NCI-H226 (cell line): ENCODE results near the gene PRSS53.
"Not testable (repeated sequence)": the region's sequence is repeated elsewhere in the genome, so short reads cannot be mapped to it uniquely, and the experiment has no call there.

Experiments
- DNase-seq: peaks from one replicate; pipeline ENCODE4 v3.0.0-alpha.2; 2015

The PRSS53 gene

DNA sequence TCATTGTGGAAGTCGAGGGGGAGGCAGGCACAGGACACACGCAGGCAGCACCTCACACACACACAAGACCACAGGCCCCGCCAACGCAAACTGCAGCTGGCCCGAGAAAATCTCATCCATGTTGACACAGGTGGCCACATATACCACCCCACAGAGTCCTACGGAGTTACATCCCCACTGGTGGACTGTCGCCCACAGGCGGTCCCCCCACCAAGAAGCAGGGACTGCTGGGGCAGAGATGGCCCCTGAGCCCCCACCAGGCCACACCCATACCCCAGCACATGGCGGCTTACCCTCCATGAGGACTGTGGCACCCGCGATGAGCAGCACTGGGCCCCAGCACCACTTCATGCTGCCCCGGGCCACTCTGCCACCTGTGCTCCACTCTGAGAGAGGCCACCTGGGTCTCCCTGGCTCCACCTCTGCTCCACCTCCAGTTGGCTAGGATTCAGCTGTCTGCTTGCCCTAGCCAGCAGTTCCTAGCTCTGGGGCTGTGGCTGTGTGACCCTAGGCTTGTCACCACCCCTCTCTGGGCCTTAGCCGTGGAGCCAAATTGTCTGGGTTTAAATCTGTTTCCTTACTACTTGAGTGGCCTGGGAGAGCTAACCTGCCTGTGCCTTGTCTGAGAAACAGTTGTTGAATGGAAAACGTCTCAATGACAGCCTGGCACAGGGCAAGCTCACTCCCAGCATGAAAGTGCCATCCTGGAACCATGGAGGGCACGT is at the start of gene PRSS53:
TSS of gene PRSS53 (minus strand) at position 485 of the 725 bp plus-strand sequence. CDS start at position 351, 134 bp downstream.
- no peak for DNase-seq

DNA sequence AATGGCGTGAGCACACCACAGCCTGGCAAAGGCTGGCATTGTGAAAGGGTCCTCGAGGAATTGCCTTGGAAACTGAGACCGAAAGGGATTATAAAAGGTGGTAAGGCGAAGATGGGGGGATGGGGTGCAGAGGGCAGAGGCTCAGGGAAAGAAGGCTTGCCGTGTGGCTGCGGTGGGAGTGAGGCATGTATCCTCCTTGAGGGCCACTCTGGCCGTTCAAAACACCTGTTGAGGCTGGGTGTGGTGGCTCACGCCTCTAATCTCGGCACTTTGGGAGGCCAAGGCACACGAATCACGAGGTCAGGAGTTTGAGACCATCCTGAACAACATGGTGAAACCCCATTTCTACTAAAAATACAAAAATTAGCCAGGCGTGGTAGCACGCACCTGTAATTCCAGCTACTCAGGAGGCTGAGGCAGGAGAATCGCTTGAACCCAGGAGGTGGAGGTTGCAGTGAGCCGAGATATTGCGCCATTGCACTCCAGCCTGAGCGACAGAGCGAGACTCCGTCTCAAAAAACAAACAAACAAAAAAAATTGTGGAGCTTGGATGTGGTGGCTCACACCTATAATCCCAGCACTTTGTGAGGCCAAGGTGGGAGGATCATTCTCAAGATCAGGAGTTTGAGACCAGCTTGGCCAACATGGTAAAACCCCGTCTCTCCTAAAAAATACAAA is 48.2 kb upstream of the PRSS53 start:
- not testable (repeated sequence) for DNase-seq

DNA sequence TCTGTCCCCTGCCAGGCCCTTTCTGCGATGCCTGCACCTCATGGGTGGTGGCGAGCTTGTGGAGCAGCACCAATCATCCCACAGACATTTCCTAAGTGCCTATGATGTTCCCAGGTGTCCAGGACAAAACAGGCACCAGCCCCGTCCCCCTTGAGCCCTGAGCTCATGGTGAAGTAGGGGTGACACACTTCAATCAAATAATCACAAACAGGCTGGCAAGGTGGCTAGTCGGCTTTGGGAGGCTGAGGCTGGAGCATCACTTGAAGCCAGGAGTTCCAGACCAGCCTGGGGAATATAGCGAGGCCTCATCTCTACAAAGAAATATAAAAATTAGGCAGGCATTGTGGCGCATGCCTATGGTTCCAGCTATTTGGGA is 47.5 kb upstream of the PRSS53 start:
- DNase-seq: no peak

DNA sequence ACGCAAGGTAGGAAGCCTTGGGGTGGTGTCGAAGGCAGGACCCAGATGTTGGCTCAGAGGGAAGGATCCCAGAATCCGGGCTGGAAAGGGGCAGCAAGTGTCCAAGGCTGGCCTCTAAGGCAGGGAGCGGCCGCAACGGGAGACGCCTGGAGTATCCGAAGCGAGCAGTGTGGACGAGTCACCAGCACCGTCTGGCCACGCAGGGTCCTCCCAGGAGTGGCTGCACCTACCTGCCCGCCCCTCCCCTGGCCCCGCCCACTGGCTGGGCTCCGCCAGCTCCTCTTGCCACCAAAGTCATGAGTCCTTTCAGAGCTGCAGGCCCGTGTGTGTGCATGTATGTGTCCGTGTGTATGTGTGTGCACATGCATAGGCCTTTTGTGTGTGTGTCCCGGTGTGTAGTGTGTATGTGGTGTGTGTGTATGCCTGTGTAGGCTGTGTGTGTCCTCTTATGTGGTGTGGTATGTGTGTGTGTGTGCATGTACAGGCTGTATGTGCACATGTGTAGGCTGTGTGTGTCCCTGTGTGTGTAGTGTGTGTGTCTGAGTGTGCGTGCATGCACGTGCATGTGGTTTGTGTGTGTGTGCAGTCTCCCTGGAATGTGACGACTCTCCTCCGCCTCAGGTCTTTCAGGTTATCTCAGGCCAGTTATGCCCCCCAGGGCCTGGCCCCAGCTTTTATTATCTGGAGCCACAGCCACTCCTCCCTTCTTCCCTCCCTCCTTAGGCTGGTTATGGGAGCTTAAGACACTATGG is 47.0 kb upstream of the PRSS53 start, which contains the start of gene PRSS8:
TSS of gene PRSS8 (minus strand) at position 193 of the 752 bp plus-strand sequence. CDS start 229 bp downstream, outside the sequence.
- DNase-seq: peak; percentile 48

DNA sequence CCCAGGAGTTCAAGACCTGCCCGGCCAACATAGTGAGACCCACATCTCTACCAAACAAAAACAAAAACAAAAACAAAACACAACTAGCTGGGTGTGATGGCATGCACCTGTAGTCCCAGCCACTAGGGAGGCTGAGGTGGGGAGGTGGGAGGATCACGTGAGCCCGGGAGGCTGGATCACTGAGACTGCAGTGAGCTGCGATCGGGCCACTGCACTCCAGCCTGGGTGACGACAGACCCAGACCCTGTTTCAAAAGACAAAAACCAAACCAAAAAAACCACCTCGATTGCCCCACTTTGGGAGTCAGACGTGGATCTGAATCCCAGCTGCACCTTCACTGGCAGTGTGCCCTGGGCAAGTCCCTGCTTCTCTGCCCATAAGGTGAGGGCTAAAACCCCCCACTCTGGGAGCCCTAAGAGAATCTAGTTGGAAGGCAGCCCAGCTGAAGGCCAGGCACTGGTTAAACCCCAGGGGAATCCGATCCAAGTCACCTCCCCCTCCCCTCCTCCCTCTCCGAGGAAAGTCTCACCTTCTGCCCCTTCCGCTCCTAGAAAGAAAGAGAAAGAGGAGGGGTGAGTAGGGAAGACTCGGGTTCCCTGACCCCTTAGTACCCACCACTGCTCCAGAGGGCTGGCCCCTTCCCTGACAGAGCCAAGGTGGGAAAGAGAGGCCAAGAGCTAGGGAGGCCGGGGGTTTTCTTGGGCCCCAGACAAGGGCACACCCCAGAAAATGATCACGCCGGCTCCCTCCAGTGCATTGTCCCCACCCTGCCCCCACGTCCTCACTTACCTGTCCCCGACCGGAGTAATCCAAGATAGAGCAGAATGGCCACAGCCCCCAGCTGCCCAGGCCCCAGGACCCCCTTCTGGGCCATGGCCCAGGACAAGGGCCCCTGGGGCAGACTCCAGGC is 46.1 kb upstream of the PRSS53 start:
- no peak for DNase-seq

DNA sequence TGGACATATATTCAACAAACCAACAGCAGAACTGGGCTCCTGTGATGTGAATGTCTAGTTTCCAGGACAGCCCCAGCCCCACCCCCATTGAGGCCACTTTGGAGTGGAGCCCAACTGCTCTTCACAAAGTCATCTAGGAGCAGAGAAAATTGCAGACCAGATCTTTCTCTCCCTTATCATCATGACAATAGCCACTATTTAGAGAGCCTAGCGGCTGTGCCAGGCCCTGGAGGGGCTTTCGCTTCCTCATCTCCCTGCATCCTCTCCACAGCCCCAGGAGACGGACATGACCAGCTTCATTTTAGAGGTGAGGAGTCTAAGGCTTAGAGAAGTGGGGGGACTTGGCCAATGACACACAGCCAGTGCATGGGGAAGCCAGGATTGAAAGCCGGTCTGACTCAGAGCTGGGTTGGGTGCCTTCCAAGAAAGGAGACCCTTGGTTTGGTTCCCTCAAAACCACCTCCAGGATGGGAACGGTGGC is 45.4 kb upstream of the PRSS53 start:
- DNase-seq: no peak

DNA sequence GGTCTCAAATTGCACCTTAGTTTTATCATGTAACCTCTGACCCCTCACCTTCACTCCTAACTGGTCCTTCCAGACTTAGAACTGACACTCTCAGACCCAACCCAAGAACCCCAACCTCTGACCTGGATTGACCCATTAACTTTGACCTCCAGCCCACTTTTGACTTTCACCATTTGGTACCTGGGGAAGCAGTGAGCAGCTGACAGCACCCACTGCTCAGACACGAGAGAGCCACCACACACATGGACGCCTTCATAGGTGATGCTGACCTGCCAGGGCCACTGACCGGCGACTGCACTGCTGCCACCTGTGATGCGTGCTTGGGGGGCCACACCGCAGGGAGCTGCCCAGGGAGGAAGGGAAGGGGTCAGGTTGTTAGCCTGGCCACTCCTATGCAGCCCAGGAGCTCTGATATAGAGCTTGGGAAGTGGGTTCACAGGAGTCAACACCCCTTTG is 44.3 kb upstream of the PRSS53 start:
- no peak for DNase-seq

DNA sequence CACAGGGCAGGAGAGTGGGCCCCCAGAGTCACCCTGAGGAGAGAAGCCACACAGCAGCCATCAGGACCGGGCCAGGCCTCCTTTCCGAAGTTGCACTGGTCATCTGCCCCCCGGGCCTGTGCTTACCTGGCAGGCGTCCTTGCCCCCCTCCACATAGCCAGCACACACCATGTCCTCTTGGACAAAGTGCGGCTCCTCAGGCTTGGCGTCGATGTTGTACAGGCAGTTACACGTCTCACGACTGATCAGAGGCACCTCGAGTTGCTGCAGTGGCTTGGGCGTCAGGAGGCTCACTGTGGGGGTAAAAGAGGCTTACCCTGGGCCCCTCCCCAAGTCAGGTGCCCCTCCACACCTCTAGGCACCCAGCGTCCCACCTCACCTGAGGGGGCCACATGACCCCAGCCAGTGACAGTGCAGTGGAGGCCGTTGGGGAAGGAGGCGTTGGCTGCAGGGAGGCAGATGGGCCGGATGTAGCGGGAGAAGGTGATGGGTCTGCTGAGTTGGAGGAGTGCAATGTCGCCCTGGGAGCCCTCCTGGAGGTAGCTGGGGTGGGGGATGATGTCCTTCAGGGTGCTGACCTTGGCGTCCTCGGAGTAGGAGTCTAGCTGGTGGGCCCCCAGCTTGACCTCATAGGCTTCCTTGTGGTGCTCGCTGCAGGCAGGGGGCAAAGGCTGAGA is 43.7 kb upstream of the PRSS53 start:
- DNase-seq: no peak

DNA sequence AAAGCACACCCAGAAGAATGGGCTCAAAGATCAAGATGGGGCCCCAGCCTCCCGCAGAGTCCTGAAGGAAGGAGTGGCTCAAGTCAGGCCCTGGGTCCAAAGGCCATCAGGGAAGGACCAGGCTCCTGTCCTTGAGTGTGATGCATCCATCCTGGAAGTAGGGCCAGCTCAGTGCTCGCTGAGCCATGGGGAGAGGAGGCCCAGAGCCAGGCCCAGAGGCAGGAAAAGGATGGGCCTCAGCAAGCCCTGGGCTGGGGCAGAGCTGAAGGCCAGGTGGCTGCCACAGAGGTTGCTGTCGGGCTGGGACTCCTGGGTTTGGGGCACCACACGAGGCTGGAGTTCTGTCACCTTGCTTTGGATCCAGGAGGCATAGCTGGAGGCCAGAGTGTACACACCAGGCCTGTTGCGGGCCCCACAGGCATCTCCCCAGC is 43.1 kb upstream of the PRSS53 start:
- no peak for DNase-seq

DNA sequence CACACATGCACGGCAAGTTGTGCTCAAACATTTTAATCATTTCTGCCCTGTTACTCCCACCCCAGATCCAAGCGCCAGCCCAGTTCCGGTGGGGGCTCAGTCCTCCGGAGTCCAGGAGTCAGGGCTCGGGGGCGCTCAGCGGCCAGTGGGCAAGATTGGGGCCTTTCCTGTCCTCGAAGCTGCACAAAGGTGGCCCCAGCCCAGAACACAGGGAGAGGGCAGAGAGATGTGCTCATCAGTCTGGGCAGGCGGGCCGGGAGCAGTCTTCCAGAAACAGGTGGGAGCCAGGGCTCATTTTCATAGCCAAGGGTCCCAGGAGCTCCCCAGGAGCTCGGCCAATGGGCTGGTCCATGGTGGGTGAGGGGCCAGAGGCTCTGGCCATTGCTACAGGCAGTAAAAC is 42.7 kb upstream of the PRSS53 start:
- DNase-seq: no peak

DNA sequence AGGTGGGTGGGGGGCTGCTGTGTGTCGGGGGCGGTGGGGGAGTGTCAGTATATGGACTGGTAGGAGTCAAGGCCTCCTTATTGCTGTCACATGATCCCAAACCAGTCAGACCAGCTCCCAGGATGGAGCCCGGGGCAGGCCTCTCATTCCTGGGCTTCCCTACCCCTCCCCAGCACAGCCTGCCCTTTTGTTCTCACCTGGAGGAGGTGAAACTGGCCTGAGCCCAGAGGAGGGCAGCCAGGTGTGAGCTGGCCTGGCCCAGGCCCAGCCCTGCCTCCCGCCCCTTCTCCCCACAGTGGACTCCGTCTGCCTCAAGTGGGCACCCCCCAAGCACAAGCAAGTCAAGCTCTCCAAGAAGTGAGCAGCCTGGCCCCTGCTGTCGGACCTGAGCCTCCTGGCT is 42.2 kb upstream of the PRSS53 start:
- no peak for DNase-seq

DNA sequence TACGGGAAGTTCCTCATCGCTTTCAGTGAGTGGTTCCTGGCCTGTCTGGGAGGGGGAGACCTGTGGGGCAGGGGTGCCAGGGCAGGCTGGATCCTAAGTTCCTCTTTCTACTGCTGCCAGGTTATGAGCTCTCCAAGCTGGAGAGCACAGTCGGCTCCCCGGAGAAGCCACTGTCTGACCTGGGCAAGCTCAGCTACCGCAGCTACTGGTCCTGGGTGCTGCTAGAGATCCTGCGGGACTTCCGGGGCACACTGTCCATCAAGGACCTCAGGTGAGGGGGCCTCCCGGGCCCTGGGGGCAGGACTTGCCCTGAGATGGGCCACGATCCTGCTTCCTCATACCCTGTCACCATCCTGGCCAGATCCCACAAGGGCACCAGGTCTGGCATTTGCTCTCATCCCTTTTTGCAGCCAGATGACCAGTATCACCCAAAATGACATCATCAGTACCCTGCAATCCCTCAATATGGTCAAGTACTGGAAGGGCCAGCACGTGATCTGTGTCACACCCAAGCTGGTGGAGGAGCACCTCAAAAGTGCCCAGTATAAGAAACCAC is 41.7 kb upstream of the PRSS53 start:
- DNase-seq: no peak

DNA sequence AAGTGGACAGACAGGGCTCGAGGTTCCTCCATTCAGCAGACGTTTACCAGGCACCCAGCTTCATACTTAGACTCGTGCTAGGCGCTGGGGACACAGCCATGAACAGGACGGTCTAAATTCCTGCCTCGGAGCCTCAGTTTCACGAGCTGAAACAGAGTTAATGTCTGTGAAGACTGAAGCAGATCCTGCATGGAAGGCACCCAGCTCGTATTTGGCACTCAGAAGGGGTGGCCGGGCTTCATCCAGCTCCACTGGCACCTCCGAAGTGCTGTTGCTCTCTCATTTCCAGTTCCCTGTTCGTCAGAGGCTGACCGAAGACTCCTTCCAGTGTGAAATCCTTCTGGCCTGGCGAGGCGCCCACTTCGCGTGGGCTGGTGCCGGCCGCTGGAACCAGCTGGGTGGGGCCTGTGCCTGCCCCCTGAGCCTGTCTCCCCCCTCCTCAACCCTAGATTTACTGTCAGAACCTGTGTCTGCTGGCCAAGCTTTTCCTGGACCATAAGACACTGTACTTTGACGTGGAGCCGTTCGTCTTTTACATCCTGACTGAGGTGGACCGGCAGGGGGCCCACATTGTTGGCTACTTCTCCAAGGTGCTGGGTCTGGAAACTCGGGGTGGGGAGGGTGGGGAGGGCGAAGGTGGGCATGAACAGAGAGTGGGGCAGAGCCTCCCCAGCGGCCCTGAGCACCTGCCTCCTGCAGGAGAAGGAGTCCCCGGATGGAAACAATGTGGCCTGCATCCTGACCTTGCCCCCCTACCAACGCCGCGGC is 41.0 kb upstream of the PRSS53 start:
- DNase-seq: no peak

DNA sequence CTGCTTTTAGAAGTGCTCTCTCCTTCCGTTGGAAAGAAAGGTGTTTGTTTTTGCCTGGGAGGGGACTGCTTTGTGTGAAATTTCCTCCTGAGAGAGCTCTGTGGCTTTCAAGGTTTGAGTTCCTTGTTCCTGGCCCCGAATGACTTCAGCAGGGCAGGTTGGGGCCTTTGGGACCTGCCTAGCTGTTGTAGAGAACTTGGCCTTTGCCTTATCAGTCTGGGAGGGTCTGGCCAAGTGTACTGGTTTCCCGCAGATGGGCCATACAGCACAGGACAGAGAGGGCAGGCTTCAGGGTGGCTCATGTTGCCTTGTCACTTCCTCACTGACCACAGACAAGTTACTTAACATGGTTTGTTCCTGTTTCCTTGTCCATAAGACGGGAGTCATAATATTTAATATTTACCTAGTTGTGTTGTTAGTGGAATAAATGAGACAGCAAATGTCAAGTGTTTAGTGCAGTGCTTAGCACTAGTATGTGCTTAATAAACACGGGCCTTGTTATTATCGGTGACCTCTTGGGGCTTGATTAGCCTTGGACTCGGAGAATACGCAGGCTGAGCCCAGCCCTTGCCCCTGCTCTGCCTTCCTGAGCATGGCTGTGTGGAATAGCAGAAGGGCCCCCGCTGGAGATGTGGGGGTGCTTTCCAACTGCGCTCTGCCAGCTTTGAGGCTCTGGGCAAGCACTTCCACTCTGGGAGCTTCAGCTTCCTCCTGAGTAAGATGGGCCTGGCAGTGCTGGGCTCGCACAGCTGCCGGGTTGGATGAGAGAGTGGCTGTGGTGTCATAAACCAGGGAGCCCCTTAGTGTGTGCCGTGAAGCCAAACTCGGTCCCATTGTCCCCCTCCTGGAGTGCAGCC is 40.2 kb upstream of the PRSS53 start:
- DNase-seq: no peak

DNA sequence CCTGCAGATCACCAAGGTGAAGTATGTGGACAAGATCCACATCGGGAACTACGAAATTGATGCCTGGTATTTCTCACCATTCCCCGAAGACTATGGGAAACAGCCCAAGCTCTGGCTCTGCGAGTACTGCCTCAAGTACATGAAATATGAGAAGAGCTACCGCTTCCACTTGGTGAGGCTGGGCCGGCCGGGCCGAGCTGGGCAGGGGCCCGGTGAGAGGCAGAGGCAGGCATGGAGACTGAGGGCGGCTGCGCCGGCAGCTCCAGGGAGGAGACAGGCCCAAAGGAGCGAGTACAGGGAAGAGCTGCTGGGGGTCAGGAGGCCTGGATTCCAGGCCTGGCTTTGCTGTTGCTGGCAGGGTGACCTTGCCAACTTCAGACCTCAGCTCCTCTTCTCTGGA is 38.4 kb upstream of the PRSS53 start:
- DNase-seq: no peak

DNA sequence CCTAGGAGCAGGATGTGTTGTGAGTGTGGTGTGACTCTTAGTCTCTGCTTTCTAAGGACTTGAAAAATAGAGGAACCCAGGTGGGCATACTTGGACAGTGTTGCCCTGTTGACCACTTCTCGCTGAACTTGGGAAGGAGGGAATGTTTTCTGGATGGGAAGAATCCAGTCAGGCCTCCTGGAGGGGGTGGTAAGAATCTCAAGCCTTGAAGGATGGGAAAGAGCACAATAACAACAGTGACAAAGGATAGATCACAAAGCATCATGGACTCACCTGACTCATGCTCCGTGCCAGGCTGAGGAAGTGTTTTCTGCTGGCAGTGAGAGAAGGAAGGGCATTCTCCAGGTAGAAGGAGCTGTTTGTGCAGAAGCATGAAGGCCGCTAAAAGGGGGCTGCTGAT is 37.1 kb upstream of the PRSS53 start:
- no peak for DNase-seq

DNA sequence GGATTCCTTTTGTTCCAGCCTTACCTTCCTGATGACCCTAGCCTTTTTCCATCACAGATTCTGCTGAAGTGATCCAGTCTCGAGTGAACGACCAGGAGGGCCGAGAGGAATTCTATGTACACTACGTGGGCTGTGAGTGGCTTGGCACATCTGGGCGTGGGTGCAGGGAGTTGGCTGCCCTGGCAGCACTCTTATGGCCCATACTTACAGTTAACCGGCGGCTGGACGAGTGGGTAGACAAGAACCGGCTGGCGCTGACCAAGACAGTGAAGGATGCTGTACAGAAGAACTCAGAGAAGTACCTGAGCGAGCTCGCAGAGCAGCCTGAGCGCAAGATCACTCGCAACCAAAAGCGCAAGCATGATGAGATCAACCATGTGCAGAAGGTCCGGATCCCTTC is 31.4 kb upstream of the PRSS53 start:
- no peak for DNase-seq

DNA sequence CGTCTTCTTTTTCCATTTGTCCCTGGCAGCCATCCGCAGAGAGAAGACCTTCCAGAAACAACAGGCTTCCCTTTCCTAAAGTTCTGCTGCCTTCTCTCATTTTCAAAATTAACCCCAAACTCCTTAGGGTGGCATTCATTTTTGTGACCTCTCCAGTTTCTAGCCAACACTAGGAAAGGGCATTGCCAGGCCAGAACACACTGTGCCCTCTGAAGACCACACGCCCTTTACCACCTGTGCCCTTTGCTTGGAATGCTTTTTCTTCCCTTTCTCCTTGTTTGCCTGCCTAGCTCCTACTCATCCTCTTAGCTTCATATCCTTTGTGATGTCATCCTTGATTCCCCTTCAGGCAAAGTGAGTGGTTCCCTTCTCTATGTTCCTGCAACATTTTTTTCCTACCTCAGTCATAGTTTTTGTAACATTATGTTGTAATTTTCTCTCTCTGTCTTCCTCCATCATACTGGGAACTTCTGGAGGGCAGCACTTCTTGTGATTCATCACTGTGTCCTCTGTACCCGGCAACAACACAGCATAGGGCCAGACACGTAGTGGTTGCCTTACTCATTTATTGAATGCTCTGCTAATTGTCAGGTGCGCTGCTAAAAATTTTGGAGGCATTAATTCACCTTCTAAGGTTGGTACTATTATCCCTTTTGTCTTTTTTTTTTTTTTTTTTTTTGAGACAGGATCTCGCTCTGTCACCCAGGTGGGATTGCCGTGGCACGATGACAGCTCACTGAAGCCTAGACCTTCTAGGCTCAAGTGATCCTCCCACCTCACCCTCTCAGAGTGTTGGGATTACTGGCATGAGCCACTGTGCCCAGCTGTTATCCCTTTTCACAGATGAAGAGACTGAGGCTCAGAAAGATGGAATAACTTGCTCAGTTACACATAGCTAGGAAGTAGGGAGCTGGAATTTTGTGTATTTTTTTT is 29.7 kb upstream of the PRSS53 start:
- peak; percentile 79 for DNase-seq
